Measurements from ENCODE around the gene GDF15.

DNA sequence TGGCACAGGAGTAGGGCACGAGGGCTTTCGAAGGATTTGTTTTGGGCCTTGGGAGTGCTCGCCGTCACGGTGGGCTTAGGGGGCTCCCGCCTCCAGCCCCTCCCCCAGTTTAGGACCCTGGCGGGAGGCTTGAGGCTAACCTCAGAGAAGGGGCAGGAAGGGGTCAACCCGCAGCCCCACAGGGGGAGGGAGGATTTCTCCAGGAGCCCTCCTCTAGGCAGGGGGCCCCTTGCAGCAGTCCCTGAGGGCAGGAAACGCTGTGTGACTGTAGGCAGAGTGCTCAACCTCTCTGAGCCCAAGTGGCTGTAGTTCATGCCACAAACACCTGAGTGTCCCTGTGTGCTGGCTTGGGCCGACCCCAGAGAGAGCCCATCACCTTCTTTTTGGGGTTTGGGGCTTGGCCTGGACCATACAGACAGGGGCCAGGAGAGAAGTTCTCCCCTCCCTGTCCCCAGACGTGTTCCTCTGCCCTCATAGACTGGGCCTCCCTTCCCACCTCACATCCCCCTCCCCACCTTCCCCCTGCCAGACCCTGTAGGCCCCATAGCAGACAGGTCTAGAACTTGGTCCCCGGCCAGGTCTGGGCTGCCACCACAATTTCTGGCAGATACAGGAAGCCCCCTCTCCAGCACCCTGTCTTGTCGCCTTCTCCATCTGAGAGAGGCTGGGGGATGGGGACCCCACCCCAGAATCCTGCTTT lies 43.9 kb downstream of the GDF15 start:
- TF ChIP-seq, protein P1, sequence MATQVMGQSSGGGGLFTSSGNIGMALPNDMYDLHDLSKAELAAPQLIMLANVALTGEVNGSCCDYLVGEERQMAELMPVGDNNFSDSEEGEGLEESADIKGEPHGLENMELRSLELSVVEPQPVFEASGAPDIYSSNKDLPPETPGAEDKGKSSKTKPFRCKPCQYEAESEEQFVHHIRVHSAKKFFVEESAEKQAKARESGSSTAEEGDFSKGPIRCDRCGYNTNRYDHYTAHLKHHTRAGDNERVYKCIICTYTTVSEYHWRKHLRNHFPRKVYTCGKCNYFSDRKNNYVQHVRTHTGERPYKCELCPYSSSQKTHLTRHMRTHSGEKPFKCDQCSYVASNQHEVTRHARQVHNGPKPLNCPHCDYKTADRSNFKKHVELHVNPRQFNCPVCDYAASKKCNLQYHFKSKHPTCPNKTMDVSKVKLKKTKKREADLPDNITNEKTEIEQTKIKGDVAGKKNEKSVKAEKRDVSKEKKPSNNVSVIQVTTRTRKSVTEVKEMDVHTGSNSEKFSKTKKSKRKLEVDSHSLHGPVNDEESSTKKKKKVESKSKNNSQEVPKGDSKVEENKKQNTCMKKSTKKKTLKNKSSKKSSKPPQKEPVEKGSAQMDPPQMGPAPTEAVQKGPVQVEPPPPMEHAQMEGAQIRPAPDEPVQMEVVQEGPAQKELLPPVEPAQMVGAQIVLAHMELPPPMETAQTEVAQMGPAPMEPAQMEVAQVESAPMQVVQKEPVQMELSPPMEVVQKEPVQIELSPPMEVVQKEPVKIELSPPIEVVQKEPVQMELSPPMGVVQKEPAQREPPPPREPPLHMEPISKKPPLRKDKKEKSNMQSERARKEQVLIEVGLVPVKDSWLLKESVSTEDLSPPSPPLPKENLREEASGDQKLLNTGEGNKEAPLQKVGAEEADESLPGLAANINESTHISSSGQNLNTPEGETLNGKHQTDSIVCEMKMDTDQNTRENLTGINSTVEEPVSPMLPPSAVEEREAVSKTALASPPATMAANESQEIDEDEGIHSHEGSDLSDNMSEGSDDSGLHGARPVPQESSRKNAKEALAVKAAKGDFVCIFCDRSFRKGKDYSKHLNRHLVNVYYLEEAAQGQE (IDR thresholded peaks at IDR 0.05), result no peak
- TF ChIP-seq, protein P2, sequence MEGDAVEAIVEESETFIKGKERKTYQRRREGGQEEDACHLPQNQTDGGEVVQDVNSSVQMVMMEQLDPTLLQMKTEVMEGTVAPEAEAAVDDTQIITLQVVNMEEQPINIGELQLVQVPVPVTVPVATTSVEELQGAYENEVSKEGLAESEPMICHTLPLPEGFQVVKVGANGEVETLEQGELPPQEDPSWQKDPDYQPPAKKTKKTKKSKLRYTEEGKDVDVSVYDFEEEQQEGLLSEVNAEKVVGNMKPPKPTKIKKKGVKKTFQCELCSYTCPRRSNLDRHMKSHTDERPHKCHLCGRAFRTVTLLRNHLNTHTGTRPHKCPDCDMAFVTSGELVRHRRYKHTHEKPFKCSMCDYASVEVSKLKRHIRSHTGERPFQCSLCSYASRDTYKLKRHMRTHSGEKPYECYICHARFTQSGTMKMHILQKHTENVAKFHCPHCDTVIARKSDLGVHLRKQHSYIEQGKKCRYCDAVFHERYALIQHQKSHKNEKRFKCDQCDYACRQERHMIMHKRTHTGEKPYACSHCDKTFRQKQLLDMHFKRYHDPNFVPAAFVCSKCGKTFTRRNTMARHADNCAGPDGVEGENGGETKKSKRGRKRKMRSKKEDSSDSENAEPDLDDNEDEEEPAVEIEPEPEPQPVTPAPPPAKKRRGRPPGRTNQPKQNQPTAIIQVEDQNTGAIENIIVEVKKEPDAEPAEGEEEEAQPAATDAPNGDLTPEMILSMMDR (IDR thresholded peaks at IDR 0.05), result no peak
- TF ChIP-seq POLR2A (IDR thresholded peaks at IDR 0.05; ENCODE audit: low read length), result no peak
- TF ChIP-seq ZSCAN20 (CRISPR knock-in tag; IDR thresholded peaks at IDR 0.05), result no peak
- no peak for TF ChIP-seq EP300 (IDR thresholded peaks at IDR 0.05)

Measured in A549 (cell line).